Measurements from ENCODE around the gene NGB. TPM values are rescaled to one million over a fixed set of nuclear protein-coding genes. Genes with fewer than 3 reads are reported as not detected.

Gene NGB
- total and polyA plus RNA-seq, 2 donors: not detected

DNA sequence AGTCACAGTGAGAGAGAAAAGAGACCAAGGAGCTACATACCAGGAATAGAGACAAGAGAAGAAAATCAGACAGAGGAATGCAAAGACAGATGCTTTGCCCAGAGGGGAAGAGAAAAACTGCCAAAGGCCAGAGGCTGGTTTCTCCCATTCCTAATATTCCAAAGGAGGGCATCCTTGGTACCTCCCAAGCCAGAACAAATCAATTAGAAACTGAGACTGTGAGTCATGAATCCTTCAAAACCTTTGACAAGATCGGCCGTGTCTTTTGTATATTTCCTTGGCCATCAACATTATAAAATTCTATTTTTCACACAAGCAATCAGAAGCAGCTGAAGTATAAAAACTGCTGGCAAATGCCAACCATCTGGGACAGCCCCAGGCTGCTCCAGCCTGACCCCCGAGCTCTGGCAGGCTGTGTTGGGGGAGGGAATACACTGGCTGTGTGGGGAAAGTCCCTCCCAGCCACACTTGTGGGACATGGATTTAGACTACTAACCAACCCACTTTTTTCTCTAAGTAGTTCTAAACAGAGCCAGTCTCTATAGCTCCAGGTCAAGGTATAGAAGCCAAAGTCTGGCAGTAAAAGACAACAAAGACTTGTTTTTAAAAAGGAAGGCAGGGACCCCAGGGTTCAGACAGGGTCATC lies 36.0 kb upstream of the NGB start:
- Histone ChIP-seq H3K27ac (ENCODE audit: low read depth) (no peak overlapping the region), H3K36me3 (ENCODE audit: insufficient read depth) (peaks cover 2% of the 10 kb centered on the region), H3K4me1 (ENCODE audit: insufficient read depth) (peaks cover 2% of the 10 kb centered on the region), H3K4me3 (ENCODE audit: low read depth, low read length) (no peak overlapping the region)
- WGBS: 45% methylated on average over 3 of the region's 3 CpGs
- DNase-seq (ENCODE audit: extremely low spot score): no peak

DNA sequence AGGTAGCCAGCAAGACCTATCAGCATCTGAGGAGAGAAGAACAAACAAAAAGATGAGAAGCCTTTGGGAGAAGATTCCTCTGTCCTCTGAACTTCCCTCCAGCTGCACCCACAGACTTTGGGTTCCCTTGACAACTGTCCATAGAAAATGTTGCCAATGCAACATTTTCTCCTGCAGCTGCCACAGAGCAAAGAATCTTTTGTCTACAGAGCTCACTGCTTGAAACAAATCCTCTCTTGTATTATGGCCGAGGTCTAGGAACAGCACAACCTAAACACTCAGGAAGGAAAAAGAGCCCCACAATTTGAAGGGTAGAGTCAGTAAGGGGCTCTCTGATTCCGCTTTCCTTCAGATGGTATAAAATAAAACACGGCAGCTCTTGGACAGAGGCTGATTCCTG lies 35.4 kb upstream of the NGB start:
- 53% methylated on average over 3 of the region's 3 CpGs for WGBS
- Histone ChIP-seq H3K27ac (ENCODE audit: low read depth) (no peak overlapping the region), H3K36me3 (ENCODE audit: insufficient read depth) (peaks cover 2% of the 10 kb centered on the region), H3K4me1 (ENCODE audit: insufficient read depth) (peaks cover 2% of the 10 kb centered on the region), H3K4me3 (ENCODE audit: low read depth, low read length) (no peak overlapping the region)
- DNase-seq (ENCODE audit: extremely low spot score): no peak

DNA sequence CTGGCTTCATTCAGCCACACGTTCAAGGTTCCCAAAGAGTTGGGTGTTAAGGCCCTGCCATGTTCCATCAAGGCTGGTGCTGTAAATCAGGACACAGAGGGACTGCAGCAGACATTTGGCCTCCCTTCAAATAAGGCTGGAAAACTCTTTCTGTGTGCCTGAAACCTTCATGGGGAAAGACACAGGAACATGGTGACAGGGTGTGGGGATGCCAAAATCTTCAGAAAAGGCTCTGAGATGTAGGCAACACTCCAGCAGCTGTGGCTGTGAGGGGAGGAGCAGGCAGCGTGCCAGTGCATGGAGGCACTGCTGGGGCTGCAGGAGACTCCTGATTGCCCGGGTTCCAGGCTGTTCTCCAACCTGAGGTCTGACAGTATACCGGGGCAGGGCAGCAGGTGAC lies 34.7 kb upstream of the NGB start:
- no peak for DNase-seq (ENCODE audit: extremely low spot score)
- Histone ChIP-seq H3K4me1 (ENCODE audit: insufficient read depth) (peaks cover 2% of the 10 kb centered on the region), H3K36me3 (ENCODE audit: insufficient read depth) (peaks cover 2% of the 10 kb centered on the region)

DNA sequence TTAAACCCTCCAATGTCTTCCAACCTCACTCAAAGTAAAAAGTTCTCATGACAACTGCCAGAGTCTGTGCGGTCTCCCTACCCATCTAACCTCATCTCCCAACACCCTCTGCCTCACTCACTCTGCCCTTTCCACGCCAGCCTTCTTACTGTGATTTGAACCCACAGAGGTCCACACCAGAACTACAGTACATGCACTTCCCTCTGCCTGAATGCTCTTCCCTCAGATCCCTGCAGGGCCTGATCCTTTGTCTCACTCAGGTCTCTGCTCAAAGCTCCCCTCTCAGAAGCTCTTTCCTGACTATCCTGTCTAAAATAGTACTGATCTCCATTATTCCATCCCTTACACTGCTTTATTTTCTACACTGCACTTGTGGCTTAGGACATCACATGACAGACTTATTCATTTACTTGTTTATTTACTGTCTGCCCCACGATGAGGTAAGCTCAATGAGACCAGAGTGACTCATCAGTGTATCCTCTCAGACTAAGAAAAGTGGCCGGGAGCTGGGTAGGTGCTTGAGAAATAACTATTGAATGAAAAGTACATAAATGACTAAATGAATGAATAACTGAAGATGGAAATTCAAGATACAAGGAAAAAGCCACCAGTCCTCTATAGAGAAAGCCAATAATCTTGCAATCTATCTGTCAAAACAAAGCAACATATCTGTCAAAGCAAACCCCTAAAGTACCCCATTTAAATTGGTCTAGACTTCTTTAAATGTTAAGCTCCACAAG lies 32.6 kb upstream of the NGB start:
- Histone ChIP-seq H3K4me3 (ENCODE audit: low read depth, low read length) (no peak overlapping the region), H3K4me1 (ENCODE audit: insufficient read depth) (no peaks in the 10 kb centered on the region), H3K36me3 (ENCODE audit: insufficient read depth) (peaks cover 2% of the 10 kb centered on the region), H3K27ac (ENCODE audit: low read depth) (no peak overlapping the region)
- 62% methylated on average over 4 of the region's 4 CpGs for WGBS
- no peak for DNase-seq (ENCODE audit: extremely low spot score)

More for the DNA sequence above, 34.7 kb upstream of the NGB start:
- 72% methylated on average over 4 of the region's 4 CpGs for WGBS
- no peak overlapping the region for H3K27ac ChIP-seq (ENCODE audit: low read depth)
- H3K4me3 ChIP-seq (ENCODE audit: low read depth, low read length): no peak overlapping the region

DNA sequence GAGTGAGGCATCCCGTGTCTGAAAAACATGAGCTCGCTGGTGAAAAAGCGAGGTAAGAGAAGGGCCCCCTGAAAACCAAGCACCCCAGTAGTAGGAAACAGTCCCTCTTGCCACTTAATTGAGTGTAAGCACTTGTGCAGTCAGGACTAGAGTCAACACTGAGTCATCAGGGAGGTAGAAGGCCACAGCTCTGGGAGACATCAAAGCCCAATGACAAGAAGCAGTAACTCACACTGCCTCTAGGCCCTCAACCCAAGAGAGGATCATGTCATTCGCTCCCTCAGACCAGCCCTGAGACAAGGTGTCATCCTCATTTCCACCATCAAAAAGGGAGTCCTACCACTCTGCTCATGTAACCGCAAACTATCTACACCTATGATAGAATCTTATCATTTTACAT lies 31.9 kb upstream of the NGB start:
- Histone ChIP-seq H3K4me1 (ENCODE audit: insufficient read depth) (no peaks in the 10 kb centered on the region), H3K4me3 (ENCODE audit: low read depth, low read length) (no peak overlapping the region), H3K27ac (ENCODE audit: low read depth) (no peak overlapping the region), H3K36me3 (ENCODE audit: insufficient read depth) (peaks cover 2% of the 10 kb centered on the region)
- no peak for DNase-seq (ENCODE audit: extremely low spot score)
- WGBS: 95% methylated on average over 5 of the region's 5 CpGs

DNA sequence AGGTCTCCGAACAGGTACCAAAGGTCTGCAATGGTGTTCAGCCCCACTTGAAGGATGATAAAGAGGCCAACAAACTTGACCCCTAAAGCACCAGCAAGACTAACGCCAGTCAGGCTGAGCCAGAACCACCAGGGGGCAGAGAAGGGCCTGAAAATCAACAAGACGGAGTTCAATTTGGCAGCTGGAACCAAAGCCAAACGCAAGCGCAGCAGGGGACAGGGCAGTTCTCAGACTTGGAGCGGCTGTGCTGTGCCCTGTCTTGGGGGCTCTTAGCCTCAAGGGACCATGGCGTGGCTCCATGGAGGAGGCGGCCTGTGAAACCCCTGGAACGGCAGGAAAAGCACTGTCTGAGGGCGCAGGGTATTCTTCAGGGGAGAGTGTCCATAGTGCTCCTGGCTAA lies 30.1 kb upstream of the NGB start:
- no peak overlapping the region for H3K27ac ChIP-seq (ENCODE audit: low read depth)
- no peak for DNase-seq (ENCODE audit: extremely low spot score)
- H3K36me3 ChIP-seq (ENCODE audit: insufficient read depth): peaks cover 2% of the 10 kb centered on the region
- H3K4me3 ChIP-seq (ENCODE audit: low read depth, low read length): no peak overlapping the region
- no peaks in the 10 kb centered on the region for H3K4me1 ChIP-seq (ENCODE audit: insufficient read depth)
- WGBS: 37% methylated on average over 10 of the region's 10 CpGs

DNA sequence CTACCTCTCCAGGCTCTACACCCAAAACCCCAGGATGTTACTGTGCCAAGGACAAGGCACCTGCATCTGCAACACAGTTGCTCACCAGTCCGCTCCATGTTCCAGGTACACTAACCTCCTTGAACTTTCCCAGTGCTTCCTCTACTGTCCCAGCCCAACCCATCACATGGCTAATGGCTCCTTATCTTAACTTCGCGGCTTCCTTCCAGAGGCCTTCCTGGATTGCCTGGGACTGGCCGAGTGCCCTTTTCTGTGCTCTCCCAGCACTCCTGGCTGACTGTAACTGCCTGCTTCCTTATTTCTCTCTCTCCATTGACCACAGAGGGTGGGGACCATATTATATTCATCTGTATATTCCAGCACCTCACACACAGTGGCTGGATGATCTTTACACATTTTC lies 28.8 kb upstream of the NGB start:
- Histone ChIP-seq H3K27ac (ENCODE audit: low read depth) (no peak overlapping the region), H3K4me3 (ENCODE audit: low read depth, low read length) (no peak overlapping the region), H3K36me3 (ENCODE audit: insufficient read depth) (no peaks in the 10 kb centered on the region), H3K4me1 (ENCODE audit: insufficient read depth) (no peaks in the 10 kb centered on the region)
- DNase-seq (ENCODE audit: extremely low spot score): no peak
- WGBS: 86% methylated on average over 4 of the region's 4 CpGs

DNA sequence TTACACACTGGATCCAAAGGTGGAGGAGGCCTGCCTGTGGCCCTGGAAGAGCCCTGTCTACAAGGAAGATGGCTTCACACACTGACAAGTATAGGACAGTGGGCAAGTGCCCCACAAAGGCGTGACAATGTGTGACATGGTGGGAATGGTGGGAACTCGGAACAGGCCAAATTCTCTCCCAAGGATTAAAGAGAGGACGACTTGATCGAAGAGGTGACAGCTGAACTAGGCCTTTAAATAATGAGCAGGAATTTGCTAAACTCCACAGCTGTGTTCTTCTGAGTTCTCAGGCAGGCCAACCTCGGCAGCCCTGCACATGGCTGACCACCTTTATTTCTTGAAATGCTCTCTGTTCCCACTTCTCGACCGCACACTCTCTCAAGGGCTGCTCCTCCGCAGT lies 25.9 kb upstream of the NGB start:
- no peak for DNase-seq (ENCODE audit: extremely low spot score)
- Histone ChIP-seq H3K27ac (ENCODE audit: low read depth) (no peak overlapping the region), H3K4me3 (ENCODE audit: low read depth, low read length) (no peak overlapping the region), H3K36me3 (ENCODE audit: insufficient read depth) (no peaks in the 10 kb centered on the region), H3K4me1 (ENCODE audit: insufficient read depth) (no peaks in the 10 kb centered on the region)
- 91% methylated on average over 8 of the region's 8 CpGs for WGBS

DNA sequence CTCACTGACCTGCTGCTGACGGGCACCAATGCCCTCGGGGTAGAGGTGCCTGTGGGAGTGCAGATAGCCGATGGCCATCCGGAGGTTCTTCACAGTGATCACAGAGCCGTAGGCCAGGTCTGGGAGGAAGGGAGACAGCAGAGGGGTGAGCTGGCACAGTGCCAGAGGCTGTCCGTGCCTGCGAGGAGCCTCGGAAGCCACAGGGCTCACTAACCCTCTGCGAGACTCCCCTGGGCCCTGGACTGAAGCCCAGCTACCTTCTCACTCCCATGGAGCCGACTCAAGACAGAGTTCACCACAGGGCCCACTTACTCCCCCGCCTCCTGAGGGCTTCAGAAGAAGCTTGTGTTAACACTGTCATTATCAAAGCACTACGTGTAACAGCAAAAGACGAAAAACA lies 25.1 kb upstream of the NGB start:
- WGBS: 74% methylated on average over 13 of the region's 13 CpGs
- DNase-seq (ENCODE audit: extremely low spot score): no peak
- Histone ChIP-seq H3K36me3 (ENCODE audit: insufficient read depth) (no peaks in the 10 kb centered on the region), H3K27ac (ENCODE audit: low read depth) (no peak overlapping the region), H3K4me3 (ENCODE audit: low read depth, low read length) (no peak overlapping the region), H3K4me1 (ENCODE audit: insufficient read depth) (no peaks in the 10 kb centered on the region)

DNA sequence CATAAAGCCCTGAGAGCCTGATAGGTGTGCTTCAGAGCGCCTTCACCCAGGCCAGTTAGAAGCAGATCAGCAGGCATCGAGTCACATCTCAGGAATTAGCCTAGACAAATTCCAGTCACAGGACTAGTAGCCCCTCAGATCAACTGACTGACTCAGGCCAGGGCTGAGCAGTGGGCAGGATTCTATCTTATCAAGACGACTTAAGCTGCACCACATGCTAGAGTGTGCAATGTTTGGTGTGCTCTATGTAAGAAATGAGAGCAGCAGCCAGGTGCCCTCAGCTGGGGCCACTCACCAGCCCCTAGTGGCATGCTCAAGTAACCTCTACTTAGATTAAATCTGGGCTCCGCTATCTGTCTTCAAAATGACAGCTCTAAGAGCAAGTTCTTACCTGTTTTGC lies 19.7 kb upstream of the NGB start:
- Histone ChIP-seq H3K4me3 (ENCODE audit: low read depth, low read length) (no peak overlapping the region), H3K36me3 (ENCODE audit: insufficient read depth) (no peaks in the 10 kb centered on the region), H3K27ac (ENCODE audit: low read depth) (no peak overlapping the region), H3K4me1 (ENCODE audit: insufficient read depth) (no peaks in the 10 kb centered on the region)
- no peak for DNase-seq (ENCODE audit: extremely low spot score)
- 79% methylated on average over 4 of the region's 4 CpGs for WGBS

DNA sequence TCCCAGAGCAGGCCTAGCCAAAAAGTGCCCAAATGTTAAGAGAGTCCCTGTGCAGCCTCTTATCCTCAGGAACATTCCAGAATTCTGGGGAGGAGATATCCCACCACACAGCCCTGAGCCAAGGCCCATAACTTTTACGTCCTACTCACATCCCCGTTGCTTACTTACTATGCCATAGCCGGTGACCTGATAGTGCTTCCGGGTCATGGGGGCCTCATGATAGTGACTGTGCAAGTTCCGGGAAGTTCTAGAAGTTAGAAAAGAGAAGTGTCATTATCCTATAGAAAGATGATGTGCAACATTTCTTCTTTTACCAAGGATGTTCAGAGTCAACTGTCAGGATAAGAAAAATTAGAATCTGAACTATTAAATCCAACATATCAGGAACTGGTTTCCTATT lies 15.6 kb upstream of the NGB start:
- Histone ChIP-seq H3K4me1 (ENCODE audit: insufficient read depth) (no peaks in the 10 kb centered on the region), H3K27ac (ENCODE audit: low read depth) (no peak overlapping the region), H3K4me3 (ENCODE audit: low read depth, low read length) (no peak overlapping the region), H3K36me3 (ENCODE audit: insufficient read depth) (peaks cover 2% of the 10 kb centered on the region)
- WGBS: 65% methylated on average over 5 of the region's 5 CpGs
- DNase-seq (ENCODE audit: extremely low spot score): no peak

DNA sequence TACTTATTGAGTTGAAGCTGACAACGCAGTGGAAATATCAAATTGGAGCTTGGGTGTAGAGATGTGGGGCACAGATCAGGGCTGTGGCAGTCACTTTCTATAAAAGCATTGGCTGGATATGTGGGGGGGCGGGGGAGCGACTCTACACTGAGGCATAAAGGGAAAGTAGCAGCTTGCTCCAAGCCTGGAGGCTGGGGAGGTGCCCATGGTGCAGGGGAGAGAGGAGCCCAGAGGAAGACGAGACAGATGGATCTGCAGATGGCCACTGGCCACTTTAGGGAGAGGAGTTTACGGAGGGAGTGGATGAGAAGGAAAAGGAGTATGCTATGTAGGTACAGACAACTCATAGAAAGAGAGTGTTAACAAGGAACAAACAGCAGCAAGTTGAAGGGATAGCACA lies 13.5 kb upstream of the NGB start:
- no peak for DNase-seq (ENCODE audit: extremely low spot score)
- Histone ChIP-seq H3K36me3 (ENCODE audit: insufficient read depth) (peaks cover 2% of the 10 kb centered on the region), H3K27ac (ENCODE audit: low read depth) (no peak overlapping the region), H3K4me1 (ENCODE audit: insufficient read depth) (no peaks in the 10 kb centered on the region), H3K4me3 (ENCODE audit: low read depth, low read length) (no peak overlapping the region)
- 93% methylated on average over 5 of the region's 5 CpGs for WGBS

DNA sequence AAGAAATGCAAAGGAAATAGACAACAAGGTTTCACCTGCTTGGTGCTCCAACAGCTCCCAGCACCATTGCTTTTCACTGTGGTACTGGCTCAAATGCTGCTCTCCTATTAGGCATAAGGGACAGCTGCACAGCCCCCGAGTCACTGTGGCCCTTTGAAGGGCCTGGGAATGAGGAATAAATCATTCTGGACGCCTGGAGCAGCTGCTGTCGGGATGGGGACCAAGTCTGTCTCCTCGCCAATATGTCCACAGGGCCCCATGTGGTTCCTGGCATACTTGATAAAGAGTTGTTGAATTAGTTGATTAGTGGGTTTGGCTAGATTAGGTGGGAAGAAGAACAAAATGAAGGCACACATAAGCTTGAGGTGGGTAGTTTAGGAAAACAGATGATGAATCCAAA lies 13.1 kb upstream of the NGB start:
- Histone ChIP-seq H3K36me3 (ENCODE audit: insufficient read depth) (peaks cover 2% of the 10 kb centered on the region), H3K4me1 (ENCODE audit: insufficient read depth) (no peaks in the 10 kb centered on the region), H3K27ac (ENCODE audit: low read depth) (no peak overlapping the region), H3K4me3 (ENCODE audit: low read depth, low read length) (no peak overlapping the region)
- DNase-seq (ENCODE audit: extremely low spot score): no peak
- 83% methylated on average over 4 of the region's 4 CpGs for WGBS

DNA sequence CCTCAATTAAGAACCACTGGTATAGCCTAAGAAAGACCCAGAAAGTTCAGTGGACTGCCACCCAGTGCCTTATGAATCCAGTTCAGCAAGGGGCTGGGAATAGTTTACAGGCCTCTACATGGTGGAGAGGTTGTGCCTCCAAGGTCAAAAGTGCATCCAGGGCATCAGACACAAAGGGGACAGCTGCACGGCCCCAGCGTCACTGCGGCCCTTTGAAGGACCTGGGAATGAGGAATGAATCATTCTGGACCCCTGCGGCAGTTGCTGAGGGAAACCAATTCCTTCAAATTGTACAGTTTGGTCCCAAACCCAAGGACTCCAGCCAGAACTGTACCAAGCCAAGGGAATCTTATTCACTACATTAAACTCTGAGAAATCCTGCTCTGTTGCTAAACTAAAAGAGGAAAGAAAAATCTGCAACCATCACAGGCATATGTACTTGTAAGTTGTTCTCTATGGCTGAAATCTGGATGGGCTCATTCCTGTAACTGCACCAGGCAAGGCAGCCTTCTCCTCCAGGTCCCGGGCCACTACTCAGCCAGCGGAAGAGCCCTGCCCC lies 10.9 kb upstream of the NGB start:
- no peaks in the 10 kb centered on the region for H3K4me1 ChIP-seq (ENCODE audit: insufficient read depth)
- no peak overlapping the region for H3K27ac ChIP-seq (ENCODE audit: low read depth)
- H3K36me3 ChIP-seq (ENCODE audit: insufficient read depth): peaks cover 4% of the 10 kb centered on the region
- no peak for DNase-seq (ENCODE audit: extremely low spot score)
- 88% methylated on average over 6 of the region's 6 CpGs for WGBS
- no peak overlapping the region for H3K4me3 ChIP-seq (ENCODE audit: low read depth, low read length)

Data from urinary bladder (tissue), 4 donors.